Panc1 (cell line): ENCODE data around the gene ZG16B. TPM values are rescaled to one million over a fixed set of nuclear protein-coding genes. Genes with fewer than 3 reads are reported as not detected.

Experiments
- ATAC-seq: fragments of 200-7000 bp; cut with Tn5 transposase; 2 replicates; pipeline ENCODE4 v1.9.1; 2020; ENCODE audit warnings: mild to moderate bottlenecking, moderate library complexity
- BruUV-seq: library from RNA; stranded (reverse); fragments of 400-500 nt; replicated peaks from 2 replicates; lab custom pipeline; 2021; lab: Mats Ljungman, UMichigan
- CTCF ChIA-PET: fragments of 300-600 bp; sonication (Branson Sonifier 250); formaldehyde crosslinking; loops from one replicate; lab custom pipeline; 2022; ENCODE audit warnings: antibody characterized with exemption; lab: Charles Lee
- POLR2A ChIA-PET: fragments of 300-600 bp; sonication (Branson Sonifier 250); formaldehyde crosslinking; loops from one replicate; lab custom pipeline; 2022; ENCODE audit warnings: antibody characterized with exemption; lab: Charles Lee
- DNase-seq: peaks from one replicate; pipeline ENCODE4 v3.0.0-alpha.2; 2010; ENCODE audit warnings: low read depth, low spot score
- H3K27ac ChIP-seq: 2 replicates; pipeline ENCODE4 v1.5.1; 2011; ENCODE audit warnings: mild to moderate bottlenecking, low read length, inconsistent platforms
- H3K27me3 ChIP-seq: fragments of 200-500 bp; sonication (Bioruptor generic); 2 replicates; pipeline ENCODE4 v1.6.0; 2014; ENCODE audit warnings: low read length, inconsistent platforms; ENCODE audit not compliant: control insufficient read depth, insufficient read depth
- H3K36me3 ChIP-seq: fragments of 200-500 bp; sonication (Bioruptor generic); 2 replicates; pipeline ENCODE4 v1.5.1; 2014; ENCODE audit warnings: inconsistent platforms, mild to moderate bottlenecking, low read length, moderate library complexity; ENCODE audit not compliant: control insufficient read depth, insufficient read depth
- H3K4me1 ChIP-seq: 2 replicates; pipeline ENCODE4 v1.5.1; 2011; ENCODE audit warnings: inconsistent platforms, mild to moderate bottlenecking, low read length, moderate library complexity; ENCODE audit not compliant: control insufficient read depth, insufficient read depth
- H3K4me3 ChIP-seq, 2 experiments: 2 replicates each; pipeline ENCODE4 v1.5.1; 2011 to 2012; ENCODE audit warnings: low read depth in 2 of 2, low read length in 2 of 2, mild to moderate bottlenecking in 2 of 2, inconsistent platforms in 1 of 2, moderate library complexity in 1 of 2
- H3K9me3 ChIP-seq: fragments of 200-500 bp; sonication (Bioruptor generic); 2 replicates; pipeline ENCODE4 v1.5.1; 2014; ENCODE audit warnings: low read depth, mild to moderate bottlenecking, inconsistent platforms, low read length, moderate library complexity; ENCODE audit not compliant: control insufficient read depth, insufficient read depth
- POLR2AphosphoS5 ChIP-seq: IDR thresholded peaks from 2 replicates; pipeline ENCODE4 v1.6.1; 2012; ENCODE audit warnings: mild to moderate bottlenecking, low read depth, low read length, moderate library complexity
- SIN3A ChIP-seq: IDR thresholded peaks from 2 replicates; pipeline ENCODE4 v1.6.1; 2012; ENCODE audit warnings: low read depth, mild to moderate bottlenecking, low read length, moderate library complexity, borderline replicate concordance; ENCODE audit not compliant: insufficient read depth
- TCF7L2 ChIP-seq: IDR thresholded peaks from 2 replicates; pipeline ENCODE4 v1.6.1; 2011; ENCODE audit warnings: mild to moderate bottlenecking, low read depth, low read length, inconsistent platforms
- in situ Hi-C: cut with HindIII; loops from 2 replicates; pipeline ENCODE4 v1.10.0; 2016; ENCODE audit warnings: low sequenced_read_pairs, low pct_unique_long_range_greater_than_20kb
- intact Hi-C: fragments of 100-400 bp; cut with micrococcal nuclease; formaldehyde crosslinking; loops from one replicate; pipeline ENCODE4 v1.10.0; 2022; ENCODE audit not compliant: unreplicated experiment
- total RNA-seq: library from RNA; stranded (reverse); gene quantifications from one replicate; pipeline ENCODE4 v1.2.1, GENCODE V29; 2021; ENCODE audit not compliant: unreplicated experiment
- TF ChIP-seq, protein P1 (sequence below): fragments of 450-650 bp; IDR thresholded peaks from 2 replicates; pipeline ENCODE4 v1.5.1; 2017; ENCODE audit warnings: mild to moderate bottlenecking
- TF ChIP-seq, protein P2 (sequence below), 2 experiments: IDR thresholded peaks; 2 replicates each; pipeline ENCODE4 v1.6.1; 2011 to 2012; ENCODE audit warnings: low read depth in 2 of 2, control low read depth in 1 of 2, low read length in 1 of 2, mild to moderate bottlenecking in 1 of 2, moderate library complexity in 1 of 2; ENCODE audit not compliant: insufficient read depth in 1 of 2

ZG16B gene
- total RNA-seq, 1 experiment from 2014 or later, result 9.1 TPM

DNA sequence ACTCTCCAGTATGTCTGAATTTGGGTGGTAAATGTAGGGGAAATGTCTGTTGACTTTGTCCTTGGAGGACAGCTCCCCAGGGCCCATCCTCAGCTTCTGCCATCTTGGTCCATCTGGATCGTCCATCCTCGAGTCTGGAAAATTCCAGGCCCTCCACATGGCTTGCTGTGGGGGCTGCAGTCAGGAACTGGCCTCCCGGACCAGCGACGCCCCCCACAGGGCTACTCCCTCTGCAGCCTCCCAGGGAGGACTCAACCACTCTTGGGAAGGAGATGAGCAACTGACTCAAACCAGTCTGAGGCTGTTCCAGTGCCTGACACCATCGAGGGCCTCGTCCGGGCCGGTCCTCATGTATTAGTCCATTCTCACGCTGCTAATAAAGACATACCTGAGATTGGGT, 5.5 kb upstream of the ZG16B start:
- no peak for TF ChIP-seq SIN3A
- no peak for TF ChIP-seq POLR2AphosphoS5
- Histone ChIP-seq H3K4me1 (peaks cover 35% of the 10 kb centered on the region), H3K27ac (no peak overlapping the region; the same call in 1 of the 2 replicates), H3K4me3 (no peak overlapping the region), H3K9me3 (no peaks in the 10 kb centered on the region), H3K36me3 (no peaks in the 10 kb centered on the region), H3K27me3 (no peaks in the 10 kb centered on the region)
- ATAC-seq (no peak), DNase-seq (no peak)
- in situ Hi-C loops, result no loop called here
- ChIA-PET CTCF (no interaction called here), POLR2A (no interaction called here)
- intact Hi-C loops, result no loop called here
- BruUV-seq, result no TSS peak

GRCh38 chr16:2825049-2825742, 4.9 kb upstream of the ZG16B start:
- Histone ChIP-seq H3K9me3 (no peaks in the 10 kb centered on the region), H3K27ac (peak overlapping the region; percentile 37; the same call in 1 of the 2 replicates), H3K27me3 (no peaks in the 10 kb centered on the region), H3K4me3 (no peak overlapping the region), H3K36me3 (no peaks in the 10 kb centered on the region), H3K4me1 (peaks cover 39% of the 10 kb centered on the region)
- ATAC-seq, result no peak
- POLR2A ChIA-PET, result no interaction called here
- intact Hi-C loops, result no loop called here
- TF ChIP-seq, protein P1, sequence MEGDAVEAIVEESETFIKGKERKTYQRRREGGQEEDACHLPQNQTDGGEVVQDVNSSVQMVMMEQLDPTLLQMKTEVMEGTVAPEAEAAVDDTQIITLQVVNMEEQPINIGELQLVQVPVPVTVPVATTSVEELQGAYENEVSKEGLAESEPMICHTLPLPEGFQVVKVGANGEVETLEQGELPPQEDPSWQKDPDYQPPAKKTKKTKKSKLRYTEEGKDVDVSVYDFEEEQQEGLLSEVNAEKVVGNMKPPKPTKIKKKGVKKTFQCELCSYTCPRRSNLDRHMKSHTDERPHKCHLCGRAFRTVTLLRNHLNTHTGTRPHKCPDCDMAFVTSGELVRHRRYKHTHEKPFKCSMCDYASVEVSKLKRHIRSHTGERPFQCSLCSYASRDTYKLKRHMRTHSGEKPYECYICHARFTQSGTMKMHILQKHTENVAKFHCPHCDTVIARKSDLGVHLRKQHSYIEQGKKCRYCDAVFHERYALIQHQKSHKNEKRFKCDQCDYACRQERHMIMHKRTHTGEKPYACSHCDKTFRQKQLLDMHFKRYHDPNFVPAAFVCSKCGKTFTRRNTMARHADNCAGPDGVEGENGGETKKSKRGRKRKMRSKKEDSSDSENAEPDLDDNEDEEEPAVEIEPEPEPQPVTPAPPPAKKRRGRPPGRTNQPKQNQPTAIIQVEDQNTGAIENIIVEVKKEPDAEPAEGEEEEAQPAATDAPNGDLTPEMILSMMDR, result no peak
- no peak for TF ChIP-seq POLR2AphosphoS5
- TF ChIP-seq SIN3A, result no peak
- no peak for TF ChIP-seq TCF7L2
- TF ChIP-seq, protein P2, sequence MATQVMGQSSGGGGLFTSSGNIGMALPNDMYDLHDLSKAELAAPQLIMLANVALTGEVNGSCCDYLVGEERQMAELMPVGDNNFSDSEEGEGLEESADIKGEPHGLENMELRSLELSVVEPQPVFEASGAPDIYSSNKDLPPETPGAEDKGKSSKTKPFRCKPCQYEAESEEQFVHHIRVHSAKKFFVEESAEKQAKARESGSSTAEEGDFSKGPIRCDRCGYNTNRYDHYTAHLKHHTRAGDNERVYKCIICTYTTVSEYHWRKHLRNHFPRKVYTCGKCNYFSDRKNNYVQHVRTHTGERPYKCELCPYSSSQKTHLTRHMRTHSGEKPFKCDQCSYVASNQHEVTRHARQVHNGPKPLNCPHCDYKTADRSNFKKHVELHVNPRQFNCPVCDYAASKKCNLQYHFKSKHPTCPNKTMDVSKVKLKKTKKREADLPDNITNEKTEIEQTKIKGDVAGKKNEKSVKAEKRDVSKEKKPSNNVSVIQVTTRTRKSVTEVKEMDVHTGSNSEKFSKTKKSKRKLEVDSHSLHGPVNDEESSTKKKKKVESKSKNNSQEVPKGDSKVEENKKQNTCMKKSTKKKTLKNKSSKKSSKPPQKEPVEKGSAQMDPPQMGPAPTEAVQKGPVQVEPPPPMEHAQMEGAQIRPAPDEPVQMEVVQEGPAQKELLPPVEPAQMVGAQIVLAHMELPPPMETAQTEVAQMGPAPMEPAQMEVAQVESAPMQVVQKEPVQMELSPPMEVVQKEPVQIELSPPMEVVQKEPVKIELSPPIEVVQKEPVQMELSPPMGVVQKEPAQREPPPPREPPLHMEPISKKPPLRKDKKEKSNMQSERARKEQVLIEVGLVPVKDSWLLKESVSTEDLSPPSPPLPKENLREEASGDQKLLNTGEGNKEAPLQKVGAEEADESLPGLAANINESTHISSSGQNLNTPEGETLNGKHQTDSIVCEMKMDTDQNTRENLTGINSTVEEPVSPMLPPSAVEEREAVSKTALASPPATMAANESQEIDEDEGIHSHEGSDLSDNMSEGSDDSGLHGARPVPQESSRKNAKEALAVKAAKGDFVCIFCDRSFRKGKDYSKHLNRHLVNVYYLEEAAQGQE (IDR thresholded peaks at IDR 0.05; ENCODE audit: insufficient read depth in 1 of 2, low read depth in 2 of 2, low read length in 1 of 2), result no peak
- BruUV-seq, result no TSS peak
- DNase-seq, result no peak
- CTCF ChIA-PET, result no interaction called here
- in situ Hi-C loops, result no loop called here

DNA sequence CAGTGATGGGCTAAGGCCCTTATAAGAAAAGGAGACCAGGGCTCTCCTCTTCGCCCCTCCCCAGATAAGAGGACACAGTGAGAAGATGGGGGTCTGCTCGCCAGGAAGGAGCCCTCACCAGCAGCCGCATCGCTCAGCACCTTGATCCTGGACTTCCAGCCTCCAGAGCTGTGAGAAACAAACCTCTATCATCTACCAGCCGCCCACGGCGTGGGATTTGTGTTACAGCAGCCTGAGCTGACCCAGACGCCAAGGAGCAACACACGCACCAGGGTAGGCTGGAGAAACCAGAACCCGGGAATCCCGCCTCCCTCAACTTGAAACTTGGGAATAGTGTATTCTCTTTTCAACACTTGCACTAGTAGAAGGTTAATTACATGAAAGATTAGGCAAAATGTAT, 4.2 kb upstream of the ZG16B start:
- Histone ChIP-seq H3K4me3 (no peak overlapping the region), H3K9me3 (no peaks in the 10 kb centered on the region), H3K4me1 (peaks cover 38% of the 10 kb centered on the region), H3K36me3 (no peaks in the 10 kb centered on the region), H3K27me3 (no peaks in the 10 kb centered on the region), H3K27ac (peak overlapping the region; percentile 37)
- ChIA-PET POLR2A (no interaction called here), CTCF (no interaction called here)
- DNase-seq (no peak), ATAC-seq (no peak)
- intact Hi-C loops, result no loop called here
- no peak for TF ChIP-seq POLR2AphosphoS5
- TF ChIP-seq SIN3A, result no peak
- TF ChIP-seq, protein P2 (IDR thresholded peaks at IDR 0.05; ENCODE audit: insufficient read depth in 1 of 2, low read depth in 2 of 2, low read length in 1 of 2), result no peak
- TF ChIP-seq TCF7L2, result no peak
- TF ChIP-seq, protein P1, result no peak
- no TSS peak for BruUV-seq
- in situ Hi-C loops, result no loop called here
